RWPE2 (cell line): Measurements from ENCODE around the gene LBX2.

ENCODE experiments used
- ATAC-seq: fragments of 200-7000 bp; cut with Tn5 transposase; 3 replicates; pipeline ENCODE4 v1.9.1; 2021; ENCODE audit warnings: low read depth
- DNase-seq: peaks from one replicate; pipeline ENCODE4 v3.0.0-alpha.2; 2020; ENCODE audit warnings: low spot score
- H3K27ac ChIP-seq: fragments of 450-650 bp; 2 replicates; pipeline ENCODE4 v1.5.1; 2017; ENCODE audit warnings: mild to moderate bottlenecking; ENCODE audit not compliant: poor library complexity, severe bottlenecking
- H3K27me3 ChIP-seq: fragments of 250-450 bp; sonication (Bioruptor Pico); 2 replicates; pipeline ENCODE4 v1.5.1; 2021; ENCODE audit warnings: mild to moderate bottlenecking, moderate library complexity; ENCODE audit not compliant: insufficient read depth, poor library complexity, severe bottlenecking
- H3K36me3 ChIP-seq: fragments of 250-450 bp; sonication (Bioruptor Pico); 2 replicates; pipeline ENCODE4 v1.5.1; 2020; ENCODE audit warnings: low read depth, mild to moderate bottlenecking, moderate library complexity
- H3K4me1 ChIP-seq: fragments of 250-450 bp; sonication (Bioruptor Pico); 2 replicates; pipeline ENCODE4 v1.5.1; 2021; ENCODE audit warnings: mild to moderate bottlenecking, moderate library complexity; ENCODE audit not compliant: insufficient read depth, poor library complexity, severe bottlenecking
- H3K4me3 ChIP-seq: fragments of 250-450 bp; sonication (Bioruptor Pico); 2 replicates; pipeline ENCODE4 v1.5.1; 2021; ENCODE audit warnings: mild to moderate bottlenecking, moderate library complexity; ENCODE audit not compliant: severe bottlenecking
- H3K9me3 ChIP-seq: fragments of 250-450 bp; sonication (Bioruptor Pico); 2 replicates; pipeline ENCODE4 v1.5.1; 2021; ENCODE audit warnings: mild to moderate bottlenecking, moderate library complexity; ENCODE audit not compliant: severe bottlenecking
- TF ChIP-seq, protein P1 (sequence below): fragments of 450-650 bp; IDR thresholded peaks from one replicate; pipeline ENCODE4 v1.5.1; 2017; ENCODE audit warnings: mild to moderate bottlenecking, moderate library complexity; ENCODE audit not compliant: poor library complexity, severe bottlenecking

LBX2 gene

GRCh38 chr2:74516650-74517049, 17.2 kb upstream of the LBX2 start:
- no peaks in the 10 kb centered on the region for H3K36me3 ChIP-seq
- H3K27me3 ChIP-seq = peaks cover 82% of the 10 kb centered on the region
- no peak overlapping the region for H3K27ac ChIP-seq
- DNase-seq = no peak
- no peaks in the 10 kb centered on the region for H3K4me1 ChIP-seq
- H3K4me3 ChIP-seq = no peak overlapping the region
- TF ChIP-seq, protein P1, sequence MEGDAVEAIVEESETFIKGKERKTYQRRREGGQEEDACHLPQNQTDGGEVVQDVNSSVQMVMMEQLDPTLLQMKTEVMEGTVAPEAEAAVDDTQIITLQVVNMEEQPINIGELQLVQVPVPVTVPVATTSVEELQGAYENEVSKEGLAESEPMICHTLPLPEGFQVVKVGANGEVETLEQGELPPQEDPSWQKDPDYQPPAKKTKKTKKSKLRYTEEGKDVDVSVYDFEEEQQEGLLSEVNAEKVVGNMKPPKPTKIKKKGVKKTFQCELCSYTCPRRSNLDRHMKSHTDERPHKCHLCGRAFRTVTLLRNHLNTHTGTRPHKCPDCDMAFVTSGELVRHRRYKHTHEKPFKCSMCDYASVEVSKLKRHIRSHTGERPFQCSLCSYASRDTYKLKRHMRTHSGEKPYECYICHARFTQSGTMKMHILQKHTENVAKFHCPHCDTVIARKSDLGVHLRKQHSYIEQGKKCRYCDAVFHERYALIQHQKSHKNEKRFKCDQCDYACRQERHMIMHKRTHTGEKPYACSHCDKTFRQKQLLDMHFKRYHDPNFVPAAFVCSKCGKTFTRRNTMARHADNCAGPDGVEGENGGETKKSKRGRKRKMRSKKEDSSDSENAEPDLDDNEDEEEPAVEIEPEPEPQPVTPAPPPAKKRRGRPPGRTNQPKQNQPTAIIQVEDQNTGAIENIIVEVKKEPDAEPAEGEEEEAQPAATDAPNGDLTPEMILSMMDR = no peak
- H3K9me3 ChIP-seq = no peaks in the 10 kb centered on the region
- ATAC-seq = no peak

- ATAC-seq = no peak; the same call in 2 of the 3 replicates
- H3K27ac ChIP-seq = no peak overlapping the region
- TF ChIP-seq, protein P1 = no peak
- no peaks in the 10 kb centered on the region for H3K36me3 ChIP-seq
- H3K4me1 ChIP-seq = no peaks in the 10 kb centered on the region
- H3K9me3 ChIP-seq = no peaks in the 10 kb centered on the region
- H3K27me3 ChIP-seq = peaks cover 85% of the 10 kb centered on the region
- DNase-seq = peak; percentile 69
- H3K4me3 ChIP-seq = no peak overlapping the region
Observed at GRCh38 chr2:74515981-74516633, 16.7 kb upstream of the LBX2 start.

GRCh38 chr2:74515271-74515980, 16.0 kb upstream of the LBX2 start:
- H3K36me3 ChIP-seq = no peaks in the 10 kb centered on the region
- ATAC-seq = no peak

DNA sequence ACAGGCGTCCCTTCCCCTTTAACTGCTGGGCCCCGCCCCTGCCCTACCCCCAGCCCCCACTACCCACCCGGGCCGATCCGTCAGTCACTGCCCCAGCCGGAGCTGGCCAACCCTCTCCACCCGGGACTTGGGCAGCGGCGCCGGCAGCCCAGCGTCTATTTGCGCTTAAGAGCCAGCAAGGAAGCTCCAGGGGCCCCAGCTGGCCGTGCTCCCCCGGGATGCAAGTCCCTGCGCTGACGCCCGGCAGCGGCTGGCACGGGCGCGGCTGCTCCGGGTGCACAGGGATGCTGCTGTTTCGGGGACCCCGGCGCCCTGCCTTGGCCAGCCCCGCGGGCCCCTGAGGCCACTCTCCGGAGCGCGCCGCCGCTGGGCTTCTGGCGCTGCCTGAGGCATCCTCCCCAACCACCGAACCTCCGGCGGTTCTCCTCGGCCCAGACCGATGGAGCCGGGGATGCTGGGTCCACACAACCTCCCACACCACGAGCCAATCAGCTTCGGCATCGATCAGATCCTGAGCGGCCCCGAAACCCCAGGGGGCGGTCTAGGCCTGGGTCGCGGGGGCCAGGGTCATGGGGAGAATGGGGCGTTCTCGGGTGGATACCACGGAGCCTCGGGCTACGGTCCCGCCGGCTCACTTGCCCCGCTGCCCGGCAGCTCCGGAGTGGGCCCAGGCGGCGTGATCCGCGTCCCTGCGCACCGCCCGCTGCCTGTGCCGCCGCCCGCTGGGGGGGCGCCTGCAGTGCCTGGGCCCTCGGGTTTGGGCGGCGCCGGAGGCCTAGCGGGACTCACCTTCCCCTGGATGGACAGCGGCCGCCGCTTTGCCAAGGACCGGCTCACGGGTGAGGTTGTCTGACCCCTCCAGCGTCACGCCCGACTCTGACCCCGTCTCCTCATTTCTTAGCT, 15.2 kb upstream of the LBX2 start, which contains the start of gene TLX2:
Gene TLX2 (plus strand): TSS at position 83 of the 903 bp plus-strand sequence. CDS start 357 bp downstream, at position 440.
- Histone ChIP-seq H3K4me3 (no peak within 1 kb of the TSS), H3K27ac (no peak within 1 kb of the TSS), H3K9me3 (no peaks in the 10 kb centered on the region), H3K36me3 (no peaks in the 10 kb centered on the region), H3K4me1 (no peaks in the 10 kb centered on the region), H3K27me3 (peaks cover 80% of the 10 kb centered on the region)
- ATAC-seq (peak; percentile 28), DNase-seq (peak; percentile 58)
- TF ChIP-seq, protein P1 = no peak

More at GRCh38 chr2:74515271-74515980, 16.0 kb upstream of the LBX2 start:
- Histone ChIP-seq H3K27me3 (peaks cover 85% of the 10 kb centered on the region), H3K4me1 (no peaks in the 10 kb centered on the region), H3K27ac (no peak overlapping the region), H3K4me3 (no peak overlapping the region), H3K9me3 (no peaks in the 10 kb centered on the region)
- peak; percentile 42 for DNase-seq
- TF ChIP-seq, protein P1 = no peak
